K562 (cell line): ENCODE results near the gene NSRP1. TPM values are rescaled to one million over a fixed set of nuclear protein-coding genes. Genes with fewer than 3 reads are reported as not detected.

Experiments
- ATAC-seq: fragments of 200-7000 bp; cut with Tn5 transposase; 3 replicates; pipeline ENCODE4 v1.9.1; 2020; ENCODE audit warnings: moderate library complexity
- BruUV-seq: library from RNA; stranded (reverse); fragments of 400-500 nt; replicated peaks from 2 replicates; lab custom pipeline; 2021; lab: Mats Ljungman, UMichigan
- CTCF ChIA-PET: fragments of 300-600 bp; formaldehyde crosslinking; extraction: SDS; loops from one replicate; lab custom pipeline; 2021; ENCODE audit warnings: low intra/inter-chr PET ratio; lab: Yijun Ruan, JAX
- POLR2A ChIA-PET: fragments of 300-600, 350-650 bp; sonication (Branson Sonifier 250); formaldehyde crosslinking; extraction: SDS; loops from one replicate; lab custom pipeline; 2021; ENCODE audit warnings: antibody characterized with exemption, inconsistent platforms; lab: Yijun Ruan, JAX
- DNase-seq, 4 experiments: peaks; one replicate each; pipeline versions ENCODE4 v3.0.0 to v3.0.0-alpha.2; 2011 to 2018; ENCODE audit warnings: low spot score in 3 of 4, mixed read lengths in 3 of 4; ENCODE audit errors: extremely low read depth in 1 of 4
- FAIRE-seq: peaks from 2 replicates; lab custom pipeline; 2011; peaks lifted over from hg19 to GRCh38; lab: Jason Lieb, UNC
- H2AFZ ChIP-seq: 2 replicates; pipeline ENCODE4 v1.6.0; 2011; ENCODE audit warnings: low read depth, low read length, control low read depth, inconsistent platforms
- H3K27ac ChIP-seq: fragments of 200-600 bp; 3 replicates; pipeline ENCODE4 v1.8.0; 2011; ENCODE audit warnings: low read depth, mild to moderate bottlenecking, control low read depth, inconsistent platforms, low read length, moderate library complexity, mixed read lengths; ENCODE audit errors: extremely low read depth
- H3K27me3 ChIP-seq, 2 experiments: fragments of 300-600 bp in 1 of 2; 2 replicates in 1 of 2; 3 replicates in 1 of 2; pipeline versions ENCODE4 v1.6.0 to v1.8.0; 2011; ENCODE audit warnings: inconsistent platforms in 2 of 2, low read length in 2 of 2, mild to moderate bottlenecking in 1 of 2, mixed read lengths in 1 of 2, moderate library complexity in 1 of 2; ENCODE audit not compliant: control insufficient read depth in 2 of 2, insufficient read depth in 2 of 2
- H3K36me3 ChIP-seq: fragments of 300-600 bp; 3 replicates; pipeline ENCODE4 v1.8.0; 2011; ENCODE audit warnings: mild to moderate bottlenecking, low read length, inconsistent platforms; ENCODE audit not compliant: control insufficient read depth, insufficient read depth
- H3K4me1 ChIP-seq, 2 experiments: fragments of 200-600 bp in 1 of 2; replicated peaks in 1 of 2; 2 replicates in 1 of 2; 3 replicates in 1 of 2; pipeline versions ENCODE4 v1.5.1 to v1.8.0; 2011; ENCODE audit warnings: inconsistent platforms in 2 of 2, low read length in 2 of 2, mild to moderate bottlenecking in 1 of 2, mixed read lengths in 1 of 2, moderate library complexity in 1 of 2; ENCODE audit not compliant: control insufficient read depth in 2 of 2, insufficient read depth in 2 of 2
- H3K4me2 ChIP-seq: 2 replicates; pipeline ENCODE4 v1.6.1; 2011; ENCODE audit warnings: low read length, control low read depth, inconsistent platforms, mixed read lengths; ENCODE audit not compliant: insufficient read depth
- H3K4me3 ChIP-seq: fragments of 200-600 bp; sonication (generic), shearing (Covaris generic); 2 replicates; pipeline ENCODE4 v1.5.1; 2016; ENCODE audit warnings: control low read depth, inconsistent platforms
- H3K79me2 ChIP-seq: fragments of 200-600 bp; 3 replicates; pipeline ENCODE4 v1.8.0; 2011; ENCODE audit warnings: low read length, inconsistent platforms; ENCODE audit not compliant: control insufficient read depth, insufficient read depth
- H3K9ac ChIP-seq, 2 experiments: 2 replicates each; pipeline versions ENCODE4 v1.6.0 to v1.6.1; 2011; ENCODE audit warnings: low read depth in 2 of 2, low read length in 2 of 2, control low read depth in 1 of 2, inconsistent platforms in 1 of 2, mild to moderate bottlenecking in 1 of 2, mixed read lengths in 1 of 2; ENCODE audit not compliant: insufficient read depth in 1 of 2
- H3K9me1 ChIP-seq: one replicate; pipeline ENCODE4 v1.6.0; 2011; ENCODE audit warnings: inconsistent platforms, mild to moderate bottlenecking, low read length, moderate library complexity; ENCODE audit not compliant: control insufficient read depth, insufficient read depth
- H3K9me3 ChIP-seq: replicated peaks from 2 replicates; pipeline ENCODE4 v1.5.1; 2011; ENCODE audit warnings: low read depth, low read length, inconsistent platforms; ENCODE audit not compliant: control insufficient read depth, insufficient read depth
- H4K20me1 ChIP-seq: replicated peaks from 2 replicates; pipeline ENCODE4 v1.6.1; 2011; ENCODE audit warnings: low read length, inconsistent platforms, mixed read lengths; ENCODE audit not compliant: control insufficient read depth, insufficient read depth
- BCOR ChIP-seq: fragments of 450-650 bp; IDR thresholded peaks from 2 replicates; pipeline ENCODE4 v1.6.1; 2016
- CHCHD3 ChIP-seq: fragments of 250-450 bp; sonication (Bioruptor Pico); IDR thresholded peaks from 2 replicates; pipeline ENCODE4 v2.1.2; 2022; ENCODE audit warnings: mild to moderate bottlenecking
- ELK3 ChIP-seq: fragments of 450-650 bp; formaldehyde crosslinking; IDR thresholded peaks from 2 replicates; pipeline ENCODE4 v1.4.0; 2020; ENCODE audit warnings: mild to moderate bottlenecking
- MTA2 ChIP-seq: fragments of 450-650 bp; IDR thresholded peaks from 2 replicates; pipeline ENCODE4 v1.6.1; 2016; ENCODE audit warnings: low read depth
- RBBP5 ChIP-seq: fragments of 200-600 bp; sonication (generic); IDR thresholded peaks from 2 replicates; pipeline ENCODE4 v1.6.1; 2012; ENCODE audit warnings: borderline replicate concordance, mild to moderate bottlenecking, low read length, control low read depth, inconsistent platforms; ENCODE audit not compliant: insufficient read depth, poor library complexity, severe bottlenecking
- SIN3A ChIP-seq, 2 experiments: fragments of 150-350 bp in 1 of 2; IDR thresholded peaks; 2 replicates each; pipeline ENCODE4 v1.6.1; 2011 to 2016; ENCODE audit warnings: borderline replicate concordance in 2 of 2, low read depth in 2 of 2, low read length in 2 of 2, mild to moderate bottlenecking in 2 of 2, moderate library complexity in 2 of 2; ENCODE audit not compliant: control insufficient read depth in 1 of 2
- TEAD4 ChIP-seq, 2 experiments: sonication (generic) in 1 of 2; formaldehyde crosslinking in 1 of 2; IDR thresholded peaks; 2 replicates each; pipeline versions ENCODE4 v1.6.1 to v1.8.0; 2012 to 2022; ENCODE audit warnings: borderline replicate concordance in 1 of 2, inconsistent platforms in 1 of 2, low read length in 1 of 2, mild to moderate bottlenecking in 1 of 2, missing genetic modification reagents in 1 of 2
- XRCC5 ChIP-seq: fragments of 200-400 bp; formaldehyde crosslinking; IDR thresholded peaks from 2 replicates; pipeline ENCODE4 v1.6.1; 2017; ENCODE audit warnings: low read depth, mild to moderate bottlenecking, low read length
- ZBTB5 ChIP-seq: fragments of 450-650 bp; IDR thresholded peaks from 2 replicates; pipeline ENCODE4 v1.6.1; 2017; ENCODE audit warnings: antibody characterized with exemption
- ZNF395 ChIP-seq: fragments of 200-800 bp; sonication (Bioruptor generic); IDR thresholded peaks from 2 replicates; pipeline ENCODE4 v1.6.1; 2017; ENCODE audit warnings: missing genetic modification characterization, missing compliant biosample characterization
- ZNF655 ChIP-seq: fragments of 250-450 bp; sonication (Bioruptor Pico); IDR thresholded peaks from 2 replicates; pipeline ENCODE4 v1.5.0; 2021
- ZSCAN29 ChIP-seq: fragments of 450-650 bp; IDR thresholded peaks from 2 replicates; pipeline ENCODE4 v1.6.1; 2017
- in situ Hi-C: fragments of 300-500 bp; cut with MboI; formaldehyde crosslinking; loops from 4 replicates; pipeline ENCODE4 v1.15.0; 2018; ENCODE audit warnings: inconsistent platforms, mixed read lengths
- intact Hi-C: fragments of 100-400 bp; cut with micrococcal nuclease; formaldehyde crosslinking; loops from 2 replicates; pipeline ENCODE4 v1.14.2; 2022
- polyA plus RNA-seq, 8 experiments: library from polyadenylated mRNA; depleted of rRNA in 4 of 8; stranded (reverse) in 5 of 8; unstranded in 3 of 8; fragments of >200 nt; fragmentation: Nextera tagmentation in 2 of 8; fragmentation: Illumina TruSeq in 1 of 8; extraction: Ambion mirVana in 2 of 8; extraction: Trizol in 1 of 8; gene quantifications; 2 replicates each; pipeline versions ENCODE4 v1.2.1 to v1.2.3, GENCODE V29; 2011 to 2014; ENCODE audit warnings: inconsistent platforms in 1 of 8, missing spikeins in 1 of 8
- total RNA-seq, 7 experiments: library from RNA; depleted of rRNA in 6 of 7; stranded (reverse); fragments of >200 nt in 6 of 7; fragmentation: Illumina TruSeq in 2 of 7; extraction: Trizol in 2 of 7; gene quantifications; 2 replicates each; pipeline versions ENCODE4 v1.2.1 to v1.2.3, GENCODE V29; 2011 to 2021; ENCODE audit warnings: low replicate concordance in 1 of 7

NSRP1 gene
- total and polyA plus RNA-seq, 9 of the 15 experiments (the other 6 are each of a cell fraction or from before 2014, with no cell fraction given): 18.4 to 68.6 (median 32.7) TPM

GRCh38 chr17:30104575-30105339 is 11.9 kb upstream of the NSRP1 start (continued):
- peak; percentile 87; the same call in 1 of the 2 replicates for TF ChIP-seq XRCC5
- peak; percentile 50 for TF ChIP-seq TEAD4 (IDR thresholded peaks at IDR 0.05; ENCODE audit: low read length)
- no peak for TF ChIP-seq TEAD4 (CRISPR knock-in tag; IDR thresholded peaks at IDR 0.05; ENCODE audit: borderline replicate concordance)

- ATAC-seq (no peak), DNase-seq (no peak), FAIRE-seq (no peak)
- Histone ChIP-seq H4K20me1 (no peaks in the 10 kb centered on the region), H3K4me2 (no peak overlapping the region), H3K27ac (no peak overlapping the region), H3K9me1 (no peaks in the 10 kb centered on the region), H2AFZ (peak overlapping the region; percentile 17; the same call in 1 of the 2 replicates), H3K79me2 (peaks cover 16% of the 10 kb centered on the region), H3K4me1 (peaks cover 3 to 4% of the 10 kb centered on the region in 2 experiments; a peak in 2 of 5 replicates), H3K27me3 (no peaks in the 10 kb centered on the region), H3K9me3 (no peaks in the 10 kb centered on the region), H3K4me3 (no peak overlapping the region), H3K36me3 (peaks cover under 1% of the 10 kb centered on the region; the same call in 1 of the 3 replicates), H3K9ac (no peak overlapping the region)
- in situ Hi-C loops: loop anchor here (10.0 kb wide), 1 partner anchor 162 kb away; no protein-coding TSS in a partner anchor
- intact Hi-C loops: no loop called here
- ChIA-PET CTCF (no interaction called here), POLR2A (interaction anchor here (1.3 to 2.8 kb wide), 2 partner anchors 8 to 14 kb away, joined by 4 to 14 read pairs; no protein-coding TSS in a partner anchor)
- BruUV-seq: no TSS peak
- TF ChIP-seq ZNF395 (CRISPR knock-in tag): no peak
- TF ChIP-seq BCOR: no peak
- no peak for TF ChIP-seq ZBTB5
- TF ChIP-seq SIN3A (IDR thresholded peaks at IDR 0.05; ENCODE audit: borderline replicate concordance in 2 of 2, control insufficient read depth in 1 of 2, low read depth in 2 of 2, low read length in 2 of 2): no peak
- no peak for TF ChIP-seq ZSCAN29
- TF ChIP-seq MTA2: no peak
- TF ChIP-seq RBBP5: no peak
- TF ChIP-seq ZNF655 (CRISPR knock-in tag): no peak
- TF ChIP-seq ELK3 (CRISPR knock-in tag): no peak
- TF ChIP-seq CHCHD3 (CRISPR knock-in tag): no peak
Observed at GRCh38 chr17:30112794-30113193, 3.8 kb upstream of the NSRP1 start.
